Gastrocnemius medialis (tissue), 4 donors: Measurements from ENCODE around the gene SYT14.

Experiments used
- CTCF ChIP-seq, 5 experiments: fragments of 450-650 bp in 3 of 5; fragments of 200-600 bp in 2 of 5; sonication (generic) in 2 of 5; IDR thresholded peaks in 4 of 5; conservative IDR thresholded peaks in 1 of 5; 1 replicate in 4 of 5; 2 replicates in 1 of 5; pipeline ENCODE4 v1.5.1; 2016 to 2019; ENCODE audit warnings: antibody characterized with exemption in 5 of 5, mild to moderate bottlenecking in 3 of 5, moderate library complexity in 3 of 5
- POLR2A ChIP-seq, 2 donors: fragments of 450-650 bp; IDR thresholded peaks; one replicate each; pipeline ENCODE4 v1.6.1; 2017; ENCODE audit warnings: antibody characterized with exemption in 2 of 2, mild to moderate bottlenecking in 2 of 2, moderate library complexity in 2 of 2

DNA sequence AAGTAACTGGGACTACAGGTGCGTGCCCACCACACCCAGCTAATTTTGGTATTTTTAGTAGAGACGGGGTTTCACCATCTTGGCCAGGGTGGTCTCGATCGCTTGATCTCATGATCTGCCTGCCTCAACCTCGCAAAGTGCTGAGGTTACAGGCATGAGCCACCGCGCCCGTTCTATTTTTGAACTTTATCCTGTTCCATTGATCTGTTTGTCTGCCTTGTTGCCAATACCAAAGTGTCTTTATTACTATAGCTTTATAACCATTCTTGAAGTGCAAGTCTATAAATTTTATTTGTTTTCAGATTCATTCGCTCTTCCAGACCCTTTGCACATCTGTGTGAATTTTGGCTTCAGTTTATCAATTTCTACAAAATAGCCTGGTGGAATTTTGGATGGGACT lies 28.0 kb downstream of the SYT14 start:
- TF ChIP-seq CTCF (IDR thresholded peaks at IDR 0.05 in 4 of 5, conservative IDR thresholded peaks at IDR 0.05 in 1 of 5) (no peak), POLR2A (IDR thresholded peaks at IDR 0.05) (no peak)
